ENCODE data around the gene LRIT2. TPM values are rescaled to one million over a fixed set of nuclear protein-coding genes. Genes with fewer than 3 reads are reported as not detected.
"Not testable (repeated sequence)": the region's sequence is repeated elsewhere in the genome, so short reads cannot be mapped to it uniquely, and the experiment has no call there.

The LRIT2 gene
- total and polyA plus RNA-seq, 9 of the 15 experiments (the other 6 are each of a cell fraction or from before 2014, with no cell fraction given), result not detected

DNA sequence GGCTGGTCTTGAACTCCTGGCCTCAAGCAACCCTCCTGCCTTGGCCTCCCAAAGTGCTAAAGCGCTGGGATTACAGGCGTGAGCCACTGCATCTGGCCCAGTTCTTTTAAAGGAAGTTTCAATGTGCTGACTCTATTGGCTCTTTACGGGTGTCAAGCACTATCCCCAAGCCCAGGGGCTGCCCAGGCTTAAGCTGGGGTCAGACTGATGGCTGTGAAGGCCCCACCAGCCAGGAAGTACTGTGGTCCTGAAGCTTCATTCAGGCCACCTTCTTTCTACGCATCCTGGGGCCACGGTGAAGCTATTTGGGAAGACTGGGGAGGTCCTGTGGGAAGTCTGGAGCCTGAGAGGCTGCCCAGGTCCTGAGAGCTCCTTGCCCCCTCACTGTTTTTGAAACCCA lies 43.7 kb downstream of the LRIT2 start:
- ATAC-seq (no peak), FAIRE-seq (no peak), DNase-seq (ENCODE audit: extremely low read depth in 1 of 4, low spot score in 3 of 4) (no peak)
- BruUV-seq (replicated peaks), result no TSS peak
- CTCF ChIA-PET (ENCODE audit: low intra/inter-chr PET ratio), result no interaction called here
- no peak overlapping the region for H3K27ac ChIP-seq (ENCODE audit: extremely low read depth, low read depth, low read length)
- peaks cover 9 to 34% of the 10 kb centered on the region in 2 experiments; a peak in 4 of 5 replicates for H3K27me3 ChIP-seq (ENCODE audit: control insufficient read depth in 2 of 2, insufficient read depth in 2 of 2, low read length in 2 of 2)
- H4K20me1 ChIP-seq (replicated peaks; ENCODE audit: control insufficient read depth, insufficient read depth, low read length), result no peaks in the 10 kb centered on the region; the same call in 1 of the 2 replicates
- TF ChIP-seq JUNB (CRISPR knock-in tag; conservative IDR thresholded peaks at IDR 0.05) (no peak), CBFB (CRISPR knock-in tag; IDR thresholded peaks at IDR 0.05) (no peak), ZNF644 (tag; IDR thresholded peaks at IDR 0.05; ENCODE audit: low read depth) (no peak), ARNT (IDR thresholded peaks at IDR 0.05) (no peak), MYC (IDR thresholded peaks at IDR 0.05; ENCODE audit: low read depth, low read length) (no peak), MYC (CRISPR knock-in tag; IDR thresholded peaks at IDR 0.05; ENCODE audit: borderline replicate concordance, low read depth) (no peak), ARHGAP35 (IDR thresholded peaks at IDR 0.05; ENCODE audit: partially characterized antibody) (no peak), MIER1 (IDR thresholded peaks at IDR 0.05; ENCODE audit: low read depth) (no peak), PURB (CRISPR knock-in tag; IDR thresholded peaks at IDR 0.05; ENCODE audit: low read depth) (no peak)
- TF ChIP-seq, protein P1, sequence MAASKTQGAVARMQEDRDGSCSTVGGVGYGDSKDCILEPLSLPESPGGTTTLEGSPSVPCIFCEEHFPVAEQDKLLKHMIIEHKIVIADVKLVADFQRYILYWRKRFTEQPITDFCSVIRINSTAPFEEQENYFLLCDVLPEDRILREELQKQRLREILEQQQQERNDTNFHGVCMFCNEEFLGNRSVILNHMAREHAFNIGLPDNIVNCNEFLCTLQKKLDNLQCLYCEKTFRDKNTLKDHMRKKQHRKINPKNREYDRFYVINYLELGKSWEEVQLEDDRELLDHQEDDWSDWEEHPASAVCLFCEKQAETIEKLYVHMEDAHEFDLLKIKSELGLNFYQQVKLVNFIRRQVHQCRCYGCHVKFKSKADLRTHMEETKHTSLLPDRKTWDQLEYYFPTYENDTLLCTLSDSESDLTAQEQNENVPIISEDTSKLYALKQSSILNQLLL (CRISPR knock-in tag; IDR thresholded peaks at IDR 0.05; ENCODE audit: borderline replicate concordance), result no peak
- TF ChIP-seq, protein P2, sequence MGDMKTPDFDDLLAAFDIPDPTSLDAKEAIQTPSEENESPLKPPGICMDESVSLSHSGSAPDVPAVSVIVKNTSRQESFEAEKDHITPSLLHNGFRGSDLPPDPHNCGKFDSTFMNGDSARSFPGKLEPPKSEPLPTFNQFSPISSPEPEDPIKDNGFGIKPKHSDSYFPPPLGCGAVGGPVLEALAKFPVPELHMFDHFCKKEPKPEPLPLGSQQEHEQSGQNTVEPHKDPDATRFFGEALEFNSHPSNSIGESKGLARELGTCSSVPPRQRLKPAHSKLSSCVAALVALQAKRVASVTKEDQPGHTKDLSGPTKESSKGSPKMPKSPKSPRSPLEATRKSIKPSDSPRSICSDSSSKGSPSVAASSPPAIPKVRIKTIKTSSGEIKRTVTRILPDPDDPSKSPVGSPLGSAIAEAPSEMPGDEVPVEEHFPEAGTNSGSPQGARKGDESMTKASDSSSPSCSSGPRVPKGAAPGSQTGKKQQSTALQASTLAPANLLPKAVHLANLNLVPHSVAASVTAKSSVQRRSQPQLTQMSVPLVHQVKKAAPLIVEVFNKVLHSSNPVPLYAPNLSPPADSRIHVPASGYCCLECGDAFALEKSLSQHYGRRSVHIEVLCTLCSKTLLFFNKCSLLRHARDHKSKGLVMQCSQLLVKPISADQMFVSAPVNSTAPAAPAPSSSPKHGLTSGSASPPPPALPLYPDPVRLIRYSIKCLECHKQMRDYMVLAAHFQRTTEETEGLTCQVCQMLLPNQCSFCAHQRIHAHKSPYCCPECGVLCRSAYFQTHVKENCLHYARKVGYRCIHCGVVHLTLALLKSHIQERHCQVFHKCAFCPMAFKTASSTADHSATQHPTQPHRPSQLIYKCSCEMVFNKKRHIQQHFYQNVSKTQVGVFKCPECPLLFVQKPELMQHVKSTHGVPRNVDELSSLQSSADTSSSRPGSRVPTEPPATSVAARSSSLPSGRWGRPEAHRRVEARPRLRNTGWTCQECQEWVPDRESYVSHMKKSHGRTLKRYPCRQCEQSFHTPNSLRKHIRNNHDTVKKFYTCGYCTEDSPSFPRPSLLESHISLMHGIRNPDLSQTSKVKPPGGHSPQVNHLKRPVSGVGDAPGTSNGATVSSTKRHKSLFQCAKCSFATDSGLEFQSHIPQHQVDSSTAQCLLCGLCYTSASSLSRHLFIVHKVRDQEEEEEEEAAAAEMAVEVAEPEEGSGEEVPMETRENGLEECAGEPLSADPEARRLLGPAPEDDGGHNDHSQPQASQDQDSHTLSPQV (IDR thresholded peaks at IDR 0.05), result no peak
- no peaks in the 10 kb centered on the region for H3K9me1 ChIP-seq (ENCODE audit: control insufficient read depth, insufficient read depth, low read length)
- in situ Hi-C loops (cut with MboI), result no loop called here
- no peak overlapping the region for H2AFZ ChIP-seq (ENCODE audit: low read depth, low read length)
- no peak overlapping the region for H3K4me2 ChIP-seq (ENCODE audit: insufficient read depth, low read length)
- H3K9me3 ChIP-seq (replicated peaks; ENCODE audit: control insufficient read depth, insufficient read depth, low read depth, low read length), result no peaks in the 10 kb centered on the region
- intact Hi-C loops (cut with micrococcal nuclease), result no loop called here
- H3K4me1 ChIP-seq (replicated peaks in 1 of 2; ENCODE audit: control insufficient read depth in 2 of 2, insufficient read depth in 2 of 2, low read length in 2 of 2), result no peaks in the 10 kb centered on the region; a peak in 1 of 5 replicates
- WGBS (ENCODE audit: insufficient coverage, low coverage, missing lambda C conversion rate), result 3% methylated on average over 5 of the region's 5 CpGs
- H3K4me3 ChIP-seq, result no peak overlapping the region
- no peaks in the 10 kb centered on the region for H3K79me2 ChIP-seq (ENCODE audit: control insufficient read depth, insufficient read depth, low read length)
- no peaks in the 10 kb centered on the region for H3K36me3 ChIP-seq (ENCODE audit: control insufficient read depth, insufficient read depth, low read length)
- POLR2A ChIA-PET, result interaction anchor here (1.3 to 2.8 kb wide), 3 partner anchors 16 to 42 kb away, joined by 3 to 8 read pairs (median 3); partner anchors contain the start of gene GHITM
- no peak overlapping the region for H3K9ac ChIP-seq (ENCODE audit: insufficient read depth in 1 of 2, low read depth in 2 of 2, low read length in 2 of 2)

DNA sequence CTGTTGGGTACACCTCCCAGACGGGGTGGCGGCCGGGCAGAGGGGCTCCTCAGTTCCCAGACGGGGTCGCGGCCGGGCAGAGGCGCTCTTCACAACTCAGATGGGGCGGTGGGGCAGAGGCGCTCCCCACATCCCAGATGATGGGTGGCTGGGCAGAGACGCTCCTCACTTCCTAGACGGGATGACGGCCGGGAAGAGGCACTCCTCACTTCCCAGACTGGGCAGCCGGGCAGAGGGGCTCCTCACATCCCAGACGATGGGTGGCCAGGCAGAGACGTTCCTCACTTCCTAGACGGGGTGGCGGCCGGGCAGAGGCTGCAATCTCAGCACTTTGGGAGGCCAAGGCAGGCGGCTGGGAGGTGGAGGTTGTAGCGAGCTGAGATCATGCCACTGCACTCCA lies 45.0 kb downstream of the LRIT2 start:
- ATAC-seq; H3K36me3 ChIP-seq (ENCODE audit: control insufficient read depth, insufficient read depth, low read length); intact Hi-C loops (cut with micrococcal nuclease); H3K79me2 ChIP-seq (ENCODE audit: control insufficient read depth, insufficient read depth, low read length); H2AFZ ChIP-seq (ENCODE audit: low read depth, low read length); H3K9ac ChIP-seq (ENCODE audit: insufficient read depth in 1 of 2, low read depth in 2 of 2, low read length in 2 of 2); POLR2A ChIA-PET; H3K4me2 ChIP-seq (ENCODE audit: insufficient read depth, low read length); H3K4me1 ChIP-seq (replicated peaks in 1 of 2; ENCODE audit: control insufficient read depth in 2 of 2, insufficient read depth in 2 of 2, low read length in 2 of 2); DNase-seq (ENCODE audit: extremely low read depth in 1 of 4, low spot score in 3 of 4); H3K9me3 ChIP-seq (replicated peaks; ENCODE audit: control insufficient read depth, insufficient read depth, low read depth, low read length); CTCF ChIA-PET (ENCODE audit: low intra/inter-chr PET ratio); H3K4me3 ChIP-seq; H3K9me1 ChIP-seq (ENCODE audit: control insufficient read depth, insufficient read depth, low read length); FAIRE-seq; H3K27ac ChIP-seq (ENCODE audit: extremely low read depth, low read depth, low read length); in situ Hi-C loops (cut with MboI); BruUV-seq (replicated peaks); H4K20me1 ChIP-seq (replicated peaks; ENCODE audit: control insufficient read depth, insufficient read depth, low read length): not testable (repeated sequence)
- H3K27me3 ChIP-seq (ENCODE audit: control insufficient read depth in 2 of 2, insufficient read depth in 2 of 2, low read length in 2 of 2), result peaks cover 12 to 22% of the 10 kb centered on the region in 2 experiments; a peak in 4 of 5 replicates
- 3% methylated on average over 18 of the region's 22 CpGs for WGBS (ENCODE audit: insufficient coverage, low coverage, missing lambda C conversion rate)

Data from K562 (cell line).